Fibroblast of skin of right biceps (primary cell): ENCODE results near the gene NOL4L.
"Not testable (repeated sequence)": the region's sequence is repeated elsewhere in the genome, so short reads cannot be mapped to it uniquely, and the experiment has no call there.

Experiments used
- DNase-seq: peaks from one replicate; pipeline ENCODE4 v3.0.0-alpha.2; 2013

The NOL4L gene

GRCh38 chr20:32501709-32502108, 83.4 kb downstream of the NOL4L start:
- DNase-seq, result peak; percentile 59

GRCh38 chr20:32497589-32498224, 87.4 kb downstream of the NOL4L start:
- no peak for DNase-seq

- DNase-seq, result no peak
These were observed 88.2 kb downstream of the NOL4L start for GRCh38 chr20:32496811-32497533.

- DNase-seq, result no peak
These were observed 89.2 kb downstream of the NOL4L start for GRCh38 chr20:32495949-32496348.

DNA sequence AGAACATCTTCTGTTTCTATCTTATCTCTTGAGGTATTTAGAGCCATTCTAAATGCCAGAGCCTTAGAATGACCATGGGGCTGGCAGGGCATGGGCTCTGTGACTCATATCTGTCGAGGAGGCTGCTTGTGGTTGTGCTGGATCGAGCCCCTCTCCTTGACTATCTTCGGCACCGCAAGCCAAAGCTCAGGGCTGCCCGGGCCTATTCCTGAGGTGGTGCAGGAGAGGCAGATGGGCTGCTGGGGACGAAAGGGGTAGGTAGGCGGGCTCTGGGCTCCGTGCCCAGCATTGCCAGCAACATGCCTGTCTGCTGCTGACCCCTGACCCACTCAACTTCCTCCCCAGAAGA, 89.9 kb downstream of the NOL4L start:
- no peak for DNase-seq

- no peak for DNase-seq
These were observed 90.5 kb downstream of the NOL4L start for GRCh38 chr20:32494483-32495216.

DNA sequence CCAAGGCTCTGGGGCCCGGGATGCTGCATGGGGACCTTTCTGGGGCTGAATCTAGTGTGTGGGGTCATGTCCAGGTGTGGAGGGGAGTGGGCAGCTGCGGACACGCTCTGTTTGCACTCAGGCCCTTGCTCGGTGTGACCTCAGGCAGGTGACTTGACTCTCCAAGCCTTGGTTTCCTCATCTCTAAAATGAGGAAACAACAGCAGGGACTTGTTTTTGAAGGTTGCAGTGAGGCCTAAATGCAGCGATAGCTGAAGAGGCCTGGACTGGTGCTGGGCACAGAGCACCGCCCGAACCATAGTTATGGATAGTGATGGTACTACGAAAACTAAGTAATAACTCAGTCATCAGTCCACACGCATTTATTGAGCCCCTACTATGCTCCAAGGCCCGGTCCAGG, 91.8 kb downstream of the NOL4L start:
- DNase-seq, result no peak

DNA sequence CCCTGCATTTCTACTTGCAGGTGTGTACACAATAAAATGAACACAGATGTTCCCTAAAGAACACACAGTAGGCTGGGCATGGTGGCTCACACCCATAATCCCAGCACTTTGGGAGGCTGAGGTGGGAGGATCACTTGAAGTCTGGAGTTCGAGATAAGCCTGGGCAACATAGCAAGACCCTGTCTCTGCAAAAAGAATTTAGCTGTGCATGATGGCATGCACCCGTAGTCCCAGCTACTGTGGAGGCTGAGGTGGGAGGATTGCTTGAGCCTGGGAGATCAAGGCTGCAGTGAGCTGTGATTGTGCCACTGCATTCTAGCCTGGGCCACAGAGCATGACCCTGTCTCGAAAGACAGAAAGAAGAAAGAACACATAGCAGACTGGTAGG, 93.4 kb downstream of the NOL4L start:
- DNase-seq, result not testable (repeated sequence)

- DNase-seq, result no peak
These were observed 94.0 kb downstream of the NOL4L start for GRCh38 chr20:32490942-32491763.

GRCh38 chr20:32488066-32488838, 96.9 kb downstream of the NOL4L start:
- DNase-seq, result no peak

GRCh38 chr20:32487381-32487780, 97.8 kb downstream of the NOL4L start:
- no peak for DNase-seq

- no peak for DNase-seq
These were observed 99.2 kb downstream of the NOL4L start for GRCh38 chr20:32485770-32486478.

DNA sequence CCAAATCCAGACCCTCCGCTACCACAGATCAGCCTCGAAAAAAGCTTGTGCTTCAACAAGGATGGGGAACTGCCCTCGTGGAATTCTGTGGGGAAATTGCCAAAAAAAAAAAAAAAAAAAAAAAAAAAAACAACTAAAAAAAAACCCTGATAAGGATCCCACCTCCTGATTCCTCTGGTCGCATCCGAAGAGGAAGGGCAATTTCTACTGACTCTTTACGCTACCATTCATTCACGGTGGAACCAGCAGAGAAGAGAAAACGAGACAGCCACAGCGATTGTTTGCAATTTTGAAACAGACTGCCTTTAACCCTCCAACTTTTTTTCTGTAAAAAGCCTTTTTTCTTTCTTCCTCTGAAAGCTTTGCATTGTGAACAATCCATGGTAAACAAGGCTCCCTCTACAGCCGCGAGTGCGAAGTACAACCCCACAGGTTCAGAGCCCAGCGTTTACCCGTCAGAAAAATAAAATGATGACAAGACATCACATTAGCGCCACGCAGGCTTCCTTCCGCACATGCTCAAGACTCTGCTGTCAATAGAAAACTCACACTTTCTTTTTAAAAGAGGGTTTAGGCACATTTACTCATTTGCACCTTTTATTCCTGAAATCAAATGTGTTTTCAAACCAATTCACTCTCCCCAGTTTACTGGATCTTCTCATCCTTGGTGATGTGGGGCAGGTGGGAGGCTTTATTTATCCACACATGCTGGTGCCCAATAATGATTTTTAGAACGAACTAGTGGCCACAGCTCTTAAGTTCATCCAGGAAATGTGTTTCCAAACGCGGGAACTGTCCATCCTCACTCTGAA, 100.0 kb downstream of the NOL4L start:
- DNase-seq, result peak; percentile 83

- no peak for DNase-seq
These were observed 100.7 kb downstream of the NOL4L start for GRCh38 chr20:32484225-32484957.

- peak; percentile 88 for DNase-seq
These were observed 101.5 kb downstream of the NOL4L start for GRCh38 chr20:32483351-32484224.

DNA sequence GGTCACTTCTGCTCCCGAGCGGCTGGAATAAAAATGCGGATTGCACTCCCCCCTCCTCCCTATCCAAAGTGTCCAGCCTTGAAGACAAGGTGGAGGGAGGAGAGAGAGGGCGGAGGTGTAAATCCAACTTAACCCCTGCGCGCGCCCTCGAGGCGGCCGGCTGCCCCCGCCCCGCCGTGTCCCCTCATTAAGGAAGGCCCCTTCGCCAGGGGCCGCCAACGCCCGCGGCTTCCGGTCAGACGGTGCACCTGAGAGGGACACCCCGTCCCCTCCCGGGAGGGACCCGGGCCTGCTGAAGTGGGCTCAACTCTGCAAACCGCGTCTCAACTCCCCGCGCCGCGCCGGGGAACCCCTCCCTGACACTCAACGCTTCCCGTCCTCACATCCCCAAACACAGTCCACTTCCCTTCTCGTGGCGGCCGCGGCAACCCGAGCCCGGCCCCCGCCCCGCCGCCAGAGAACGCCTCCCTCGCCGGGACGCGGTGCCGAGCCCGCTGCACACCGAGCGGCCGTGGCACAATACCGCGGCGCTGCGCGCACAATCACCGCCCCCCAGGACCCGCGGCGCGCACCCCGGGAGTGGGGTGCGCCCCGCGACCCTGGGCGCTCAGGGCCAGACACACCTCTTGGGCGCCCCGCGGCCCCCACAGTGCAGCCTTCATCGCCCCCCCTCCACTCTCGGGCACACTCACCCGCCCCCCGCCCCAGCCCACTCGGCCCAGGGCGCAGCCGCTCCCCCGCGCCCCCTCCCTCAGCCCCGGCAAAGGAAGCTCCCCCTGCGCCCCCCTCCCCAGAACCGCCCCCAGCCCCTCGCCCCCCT, 102.5 kb downstream of the NOL4L start:
- DNase-seq, result peak; percentile 22

- no peak for DNase-seq
These were observed 103.0 kb downstream of the NOL4L start for GRCh38 chr20:32482143-32482441.
